Endothelial cell (in vitro differentiated cells): ENCODE measurements around the gene UBE2Q1. TPM values are rescaled to one million over a fixed set of nuclear protein-coding genes. Genes with fewer than 3 reads are reported as not detected.
A peak's percentile ranks its signal among the peaks of the same experiment; 100 is the strongest.

Experiments
- DNase-seq: peaks from one replicate; pipeline ENCODE4 v3.0.0; 2021; ENCODE audit warnings: low spot score
- H3K27ac Mint-ChIP-seq: one replicate; pipeline ENCODE4 v1.8.0; 2021; ENCODE audit warnings: mixed read lengths, inconsistent platforms; ENCODE audit not compliant: unreplicated experiment
- H3K27me3 Mint-ChIP-seq: one replicate; pipeline ENCODE4 v1.8.0; 2021; ENCODE audit warnings: mild to moderate bottlenecking, moderate library complexity, mixed read lengths, inconsistent platforms; ENCODE audit not compliant: unreplicated experiment
- H3K36me3 Mint-ChIP-seq: one replicate; pipeline ENCODE4 v1.8.0; 2021; ENCODE audit warnings: mild to moderate bottlenecking, low read depth, mixed read lengths, inconsistent platforms; ENCODE audit not compliant: unreplicated experiment
- H3K4me1 Mint-ChIP-seq: one replicate; pipeline ENCODE4 v1.8.0; 2021; ENCODE audit warnings: mild to moderate bottlenecking, mixed read lengths, inconsistent platforms; ENCODE audit not compliant: unreplicated experiment
- H3K4me3 Mint-ChIP-seq: one replicate; pipeline ENCODE4 v1.8.0; 2021; ENCODE audit warnings: mild to moderate bottlenecking, mixed read lengths, inconsistent platforms; ENCODE audit not compliant: unreplicated experiment
- H3K9me3 Mint-ChIP-seq: one replicate; pipeline ENCODE4 v1.8.0; 2021; ENCODE audit warnings: mixed read lengths, inconsistent platforms; ENCODE audit not compliant: unreplicated experiment
- long read RNA-seq: library from polyadenylated mRNA; unstranded; transcript quantifications from one replicate; pipeline ENCODE4 v2.0.0, GENCODE V29; 2020; ENCODE audit not compliant: unreplicated experiment
- total RNA-seq: library from RNA; stranded (reverse); fragmentation: NEBNext Ultra II Directional; extraction: Animal tissue kit (Norgen Biotek cat#: 25700); gene quantifications from one replicate; pipeline ENCODE4 v1.2.1, GENCODE V29; 2021; ENCODE audit not compliant: unreplicated experiment
- TF ChIP-seq, protein P1 (sequence below): fragments of 200-600 bp; sonication (generic); IDR thresholded peaks from one replicate; pipeline ENCODE4 v1.5.0; 2021; ENCODE audit warnings: antibody characterized with exemption; ENCODE audit not compliant: unreplicated experiment

The UBE2Q1 gene
- 73.9 TPM for total RNA-seq
- long read RNA-seq, partial matches to known transcripts = 2 of 6 reads
- long read RNA-seq, other reads (novel, unspliced or antisense) = 0 of 6 reads

- H3K36me3 Mint-ChIP-seq = peaks cover 34% of the 10 kb centered on the region
- H3K4me1 Mint-ChIP-seq = peaks cover 27% of the 10 kb centered on the region
Measured at GRCh38 chr1:154557939-154558719, at the start of gene UBE2Q1. UBE2Q1 (minus strand) TSS chr1:154558662; CDS start chr1:154558553, 109 bp downstream.

GRCh38 chr1:154607609-154608396, 49.3 kb upstream of the UBE2Q1 start, which contains the start of gene ADAR:
ADAR (minus strand) TSS chr1:154608186; CDS start chr1:154608006, 180 bp downstream.
- H3K27ac Mint-ChIP-seq = peak within 1 kb of the TSS; percentile 99
- peak within 1 kb of the TSS; percentile 99 for H3K4me3 Mint-ChIP-seq
- H3K9me3 Mint-ChIP-seq = no peaks in the 10 kb centered on the region
- peaks cover 47% of the 10 kb centered on the region for H3K4me1 Mint-ChIP-seq
- peak; percentile 78 for DNase-seq
- TF ChIP-seq, protein P1, sequence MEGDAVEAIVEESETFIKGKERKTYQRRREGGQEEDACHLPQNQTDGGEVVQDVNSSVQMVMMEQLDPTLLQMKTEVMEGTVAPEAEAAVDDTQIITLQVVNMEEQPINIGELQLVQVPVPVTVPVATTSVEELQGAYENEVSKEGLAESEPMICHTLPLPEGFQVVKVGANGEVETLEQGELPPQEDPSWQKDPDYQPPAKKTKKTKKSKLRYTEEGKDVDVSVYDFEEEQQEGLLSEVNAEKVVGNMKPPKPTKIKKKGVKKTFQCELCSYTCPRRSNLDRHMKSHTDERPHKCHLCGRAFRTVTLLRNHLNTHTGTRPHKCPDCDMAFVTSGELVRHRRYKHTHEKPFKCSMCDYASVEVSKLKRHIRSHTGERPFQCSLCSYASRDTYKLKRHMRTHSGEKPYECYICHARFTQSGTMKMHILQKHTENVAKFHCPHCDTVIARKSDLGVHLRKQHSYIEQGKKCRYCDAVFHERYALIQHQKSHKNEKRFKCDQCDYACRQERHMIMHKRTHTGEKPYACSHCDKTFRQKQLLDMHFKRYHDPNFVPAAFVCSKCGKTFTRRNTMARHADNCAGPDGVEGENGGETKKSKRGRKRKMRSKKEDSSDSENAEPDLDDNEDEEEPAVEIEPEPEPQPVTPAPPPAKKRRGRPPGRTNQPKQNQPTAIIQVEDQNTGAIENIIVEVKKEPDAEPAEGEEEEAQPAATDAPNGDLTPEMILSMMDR = no peak
- peaks cover 10% of the 10 kb centered on the region for H3K36me3 Mint-ChIP-seq
- H3K27me3 Mint-ChIP-seq = peaks cover 6% of the 10 kb centered on the region

More at GRCh38 chr1:154557939-154558719, at the start of gene UBE2Q1:
- Mint-ChIP-seq H3K4me3 (peak within 1 kb of the TSS; percentile 95), H3K27ac (peak within 1 kb of the TSS; percentile 88), H3K9me3 (no peaks in the 10 kb centered on the region), H3K27me3 (peaks cover 8% of the 10 kb centered on the region)
- peak; percentile 60 for DNase-seq
- TF ChIP-seq, protein P1 = no peak

DNA sequence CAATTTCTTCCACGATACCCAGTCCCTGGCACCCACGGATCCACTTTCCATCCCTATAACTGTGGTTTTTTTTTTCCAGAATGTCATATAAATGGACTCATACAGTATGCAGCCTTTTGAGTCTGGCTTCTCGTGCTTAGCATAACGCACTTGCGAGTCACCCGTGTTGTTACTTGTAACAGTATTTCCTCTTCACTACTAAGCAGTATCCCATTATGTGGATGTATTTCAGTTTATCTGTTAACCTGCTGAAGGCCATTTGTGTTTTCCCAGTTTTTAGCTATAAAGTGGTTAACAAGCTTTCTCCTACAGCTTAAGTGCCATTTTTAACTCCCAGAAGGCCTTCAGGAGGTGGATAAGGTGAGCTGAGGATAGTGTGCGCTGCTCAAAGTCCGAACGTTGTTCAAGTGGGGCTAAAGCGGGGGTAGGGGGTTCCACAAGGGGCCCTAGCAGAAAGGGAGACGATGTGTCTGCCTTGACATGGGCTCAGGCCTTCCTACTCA, 48.7 kb upstream of the UBE2Q1 start:
- Mint-ChIP-seq H3K36me3 (peaks cover 10% of the 10 kb centered on the region), H3K27me3 (peaks cover 6% of the 10 kb centered on the region), H3K9me3 (no peaks in the 10 kb centered on the region), H3K4me3 (peak overlapping the region; percentile 99), H3K27ac (peak overlapping the region; percentile 99), H3K4me1 (peaks cover 47% of the 10 kb centered on the region)
- TF ChIP-seq, protein P1 = no peak
- DNase-seq = no peak

DNA sequence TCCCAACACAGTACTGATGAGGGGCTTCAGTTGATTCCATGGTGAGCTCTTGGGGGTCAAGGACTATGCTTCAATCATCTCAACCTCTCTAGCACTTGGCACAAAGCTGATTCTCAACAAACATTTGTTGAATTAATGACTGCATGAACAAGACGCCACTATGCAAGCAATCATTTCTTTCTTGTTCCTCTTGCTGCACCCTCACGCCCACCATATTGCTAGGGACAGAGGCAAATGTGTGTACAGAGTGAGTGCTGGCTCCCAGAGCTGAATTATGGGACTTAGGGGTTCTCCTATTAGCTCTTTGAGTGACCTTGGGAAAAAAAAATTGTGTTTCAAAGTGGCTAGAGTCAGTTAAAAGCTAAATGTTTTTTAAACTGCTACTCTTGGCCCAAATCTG, 47.1 kb upstream of the UBE2Q1 start:
- Mint-ChIP-seq H3K4me3 (no peak overlapping the region), H3K4me1 (peaks cover 40% of the 10 kb centered on the region), H3K36me3 (peaks cover 26% of the 10 kb centered on the region), H3K27ac (peak overlapping the region; percentile 64), H3K27me3 (peaks cover 6% of the 10 kb centered on the region), H3K9me3 (no peaks in the 10 kb centered on the region)
- TF ChIP-seq, protein P1 = no peak
- DNase-seq = no peak
